GM12874 (cell line): ENCODE data around the gene ASB14.

Experiments
- CTCF ChIP-seq: IDR thresholded peaks from 2 replicates; pipeline ENCODE4 v1.5.1; 2011; ENCODE audit warnings: low read depth, mild to moderate bottlenecking, control low read depth, low read length, moderate library complexity; ENCODE audit not compliant: insufficient read depth

Gene ASB14

GRCh38 chr3:57268416-57268815 lies 24.1 kb downstream of the ASB14 start:
- no peak for TF ChIP-seq CTCF

- TF ChIP-seq CTCF = no peak
Observed at GRCh38 chr3:57261929-57262328, 30.6 kb downstream of the ASB14 start.

DNA sequence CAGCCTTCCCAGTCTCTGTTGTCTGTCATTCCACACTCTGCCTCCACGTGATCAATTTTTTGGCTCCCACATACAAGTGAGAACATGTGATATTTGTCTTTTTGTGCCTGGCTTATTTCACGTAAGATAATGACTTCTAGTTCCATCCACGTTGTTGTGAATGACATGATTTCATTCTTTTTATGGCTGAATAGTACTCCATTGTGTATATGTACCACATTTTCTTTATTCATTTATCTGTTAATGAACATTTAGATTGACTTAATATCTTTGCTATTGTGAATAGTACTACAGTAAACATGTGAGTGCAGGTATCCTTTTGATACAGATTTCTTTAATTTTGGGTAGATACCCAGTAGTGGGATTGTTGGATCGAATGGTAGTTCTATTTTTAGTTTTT lies 31.4 kb downstream of the ASB14 start:
- no peak for TF ChIP-seq CTCF

- TF ChIP-seq CTCF = no peak
Observed at GRCh38 chr3:57257678-57258077, 34.8 kb downstream of the ASB14 start.

GRCh38 chr3:57256844-57257243 lies 35.6 kb downstream of the ASB14 start:
- no peak for TF ChIP-seq CTCF

- TF ChIP-seq CTCF = no peak
Observed at GRCh38 chr3:57252404-57252803, 40.1 kb downstream of the ASB14 start.

DNA sequence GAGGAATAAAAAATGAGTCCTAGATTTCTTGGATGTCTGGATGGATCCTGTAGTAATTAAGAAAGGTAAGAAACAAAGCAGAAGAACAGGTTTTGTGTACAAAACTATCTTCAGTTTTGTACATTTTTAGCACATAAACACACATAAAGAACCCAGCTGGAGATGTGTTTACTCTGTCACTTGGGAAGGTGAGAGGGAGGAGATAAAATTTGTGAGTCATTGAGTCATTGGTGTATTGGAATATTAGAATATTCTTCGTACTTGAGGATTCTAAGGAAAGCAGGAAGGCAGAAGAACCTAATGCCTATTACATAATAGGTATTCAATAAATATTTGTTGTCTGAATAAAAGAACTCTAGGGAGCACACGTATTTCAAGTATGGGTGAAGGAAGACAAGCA lies 47.5 kb downstream of the ASB14 start:
- no peak for TF ChIP-seq CTCF
